DMS114 treated with DMSO at 0.1 percent for 48 hours (cell line): ENCODE data around the gene AKR7A2.

Source experiments
- DNase-seq: peaks from one replicate; lab custom pipeline; 2025; ENCODE audit not compliant: unreplicated experiment; lab: John Stamatoyannopoulos, UW

Gene AKR7A2

GRCh38 chr1:19343617-19344350 lies 31.8 kb upstream of the AKR7A2 start:
- DNase-seq: no peak

- DNase-seq: no peak
These were observed 31.1 kb upstream of the AKR7A2 start for GRCh38 chr1:19342894-19343616.

- DNase-seq: no peak
These were observed 30.3 kb upstream of the AKR7A2 start for GRCh38 chr1:19342062-19342750.

- DNase-seq: peak; percentile 33
These were observed 29.5 kb upstream of the AKR7A2 start for GRCh38 chr1:19341201-19342061.

- no peak for DNase-seq
These were observed 28.5 kb upstream of the AKR7A2 start for GRCh38 chr1:19340387-19340937.

- no peak for DNase-seq
These were observed 27.4 kb upstream of the AKR7A2 start for GRCh38 chr1:19339214-19339861.

GRCh38 chr1:19338323-19338762 lies 26.4 kb upstream of the AKR7A2 start:
- no peak for DNase-seq

- DNase-seq: no peak
These were observed 25.3 kb upstream of the AKR7A2 start for GRCh38 chr1:19337289-19337688.

- DNase-seq: no peak
These were observed 24.6 kb upstream of the AKR7A2 start for GRCh38 chr1:19336543-19336942.

GRCh38 chr1:19333587-19334354 lies 21.8 kb upstream of the AKR7A2 start:
- no peak for DNase-seq

GRCh38 chr1:19332832-19333231 lies 20.9 kb upstream of the AKR7A2 start:
- DNase-seq: no peak

- DNase-seq: no peak
These were observed 19.4 kb upstream of the AKR7A2 start for GRCh38 chr1:19331262-19331878.

GRCh38 chr1:19330449-19331135 lies 18.6 kb upstream of the AKR7A2 start:
- no peak for DNase-seq

GRCh38 chr1:19329611-19330010 lies 17.7 kb upstream of the AKR7A2 start:
- no peak for DNase-seq

GRCh38 chr1:19329188-19329587 lies 17.2 kb upstream of the AKR7A2 start:
- DNase-seq: no peak

- no peak for DNase-seq
These were observed 16.5 kb upstream of the AKR7A2 start for GRCh38 chr1:19328486-19328885.

- no peak for DNase-seq
These were observed 15.8 kb upstream of the AKR7A2 start for GRCh38 chr1:19327736-19328135.

GRCh38 chr1:19327301-19327700 lies 15.4 kb upstream of the AKR7A2 start:
- no peak for DNase-seq

GRCh38 chr1:19326748-19327065 lies 14.8 kb upstream of the AKR7A2 start:
- DNase-seq: no peak
